ENCODE data around the gene TMEM266. TPM values are rescaled to one million over a fixed set of nuclear protein-coding genes. Genes with fewer than 3 reads are reported as not detected.

TMEM266 gene
- total RNA-seq, 1 donor from 2014 or later = 0.58 TPM

DNA sequence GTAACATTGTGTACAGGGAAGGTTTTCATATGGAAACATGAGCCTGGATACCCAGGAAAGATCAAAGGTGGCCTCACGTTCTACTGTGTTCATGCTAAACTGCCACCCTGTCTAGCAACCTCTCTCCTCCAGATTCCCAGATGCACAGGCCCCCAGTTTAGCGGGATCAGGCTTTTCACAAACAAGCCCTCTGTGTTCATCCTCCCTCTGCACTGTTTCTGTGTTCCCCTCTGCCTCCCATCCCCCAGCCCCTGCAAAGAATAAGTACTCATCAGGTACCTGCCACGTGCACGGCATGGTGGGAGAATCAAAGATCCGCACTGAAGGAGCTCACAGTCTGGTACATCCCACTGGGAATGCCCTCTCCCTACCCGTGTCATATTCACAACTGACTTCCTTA, 46.1 kb downstream of the TMEM266 start:
- Mint-ChIP-seq H3K4me1 (no peaks in the 10 kb centered on the region), H3K9me3 (peaks cover 6% of the 10 kb centered on the region), H3K36me3 (ENCODE audit: low read depth) (no peaks in the 10 kb centered on the region), H3K4me3 (no peak overlapping the region), H3K27me3 (ENCODE audit: low read depth) (peaks cover 9% of the 10 kb centered on the region), H3K27ac (ENCODE audit: unreplicated experiment) (no peak overlapping the region)
- no peak for DNase-seq (ENCODE audit: low read depth, low spot score)
- TF ChIP-seq, protein P1, sequence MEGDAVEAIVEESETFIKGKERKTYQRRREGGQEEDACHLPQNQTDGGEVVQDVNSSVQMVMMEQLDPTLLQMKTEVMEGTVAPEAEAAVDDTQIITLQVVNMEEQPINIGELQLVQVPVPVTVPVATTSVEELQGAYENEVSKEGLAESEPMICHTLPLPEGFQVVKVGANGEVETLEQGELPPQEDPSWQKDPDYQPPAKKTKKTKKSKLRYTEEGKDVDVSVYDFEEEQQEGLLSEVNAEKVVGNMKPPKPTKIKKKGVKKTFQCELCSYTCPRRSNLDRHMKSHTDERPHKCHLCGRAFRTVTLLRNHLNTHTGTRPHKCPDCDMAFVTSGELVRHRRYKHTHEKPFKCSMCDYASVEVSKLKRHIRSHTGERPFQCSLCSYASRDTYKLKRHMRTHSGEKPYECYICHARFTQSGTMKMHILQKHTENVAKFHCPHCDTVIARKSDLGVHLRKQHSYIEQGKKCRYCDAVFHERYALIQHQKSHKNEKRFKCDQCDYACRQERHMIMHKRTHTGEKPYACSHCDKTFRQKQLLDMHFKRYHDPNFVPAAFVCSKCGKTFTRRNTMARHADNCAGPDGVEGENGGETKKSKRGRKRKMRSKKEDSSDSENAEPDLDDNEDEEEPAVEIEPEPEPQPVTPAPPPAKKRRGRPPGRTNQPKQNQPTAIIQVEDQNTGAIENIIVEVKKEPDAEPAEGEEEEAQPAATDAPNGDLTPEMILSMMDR (conservative IDR thresholded peaks at IDR 0.05) = no peak

DNA sequence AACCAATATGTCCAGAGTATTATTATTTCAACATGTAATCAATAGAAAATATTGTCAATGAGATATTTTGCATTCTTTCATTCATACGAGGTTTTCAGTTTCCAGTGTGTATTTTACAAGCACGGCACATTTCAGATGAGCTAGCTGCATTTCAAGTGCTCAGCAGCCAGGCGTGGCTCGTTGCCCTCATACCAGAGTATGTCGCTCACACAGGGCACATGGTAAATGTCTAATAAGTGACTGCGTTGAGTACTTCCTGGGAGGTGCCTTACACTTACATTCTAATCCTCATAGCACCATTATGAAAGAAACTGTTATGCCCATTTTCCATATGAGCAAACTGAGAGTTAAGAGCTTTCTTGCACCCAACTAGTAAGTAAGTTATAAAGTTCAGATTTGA, 47.4 kb downstream of the TMEM266 start:
- no peak overlapping the region for H3K27ac Mint-ChIP-seq (ENCODE audit: unreplicated experiment)
- DNase-seq (ENCODE audit: low read depth, low spot score) = no peak
- H3K4me1 Mint-ChIP-seq = no peaks in the 10 kb centered on the region
- H3K36me3 Mint-ChIP-seq (ENCODE audit: low read depth) = no peaks in the 10 kb centered on the region
- TF ChIP-seq, protein P1 (conservative IDR thresholded peaks at IDR 0.05) = no peak
- peaks cover 6% of the 10 kb centered on the region for H3K9me3 Mint-ChIP-seq
- H3K4me3 Mint-ChIP-seq = no peak overlapping the region
- peaks cover 2% of the 10 kb centered on the region for H3K27me3 Mint-ChIP-seq (ENCODE audit: low read depth)

DNA sequence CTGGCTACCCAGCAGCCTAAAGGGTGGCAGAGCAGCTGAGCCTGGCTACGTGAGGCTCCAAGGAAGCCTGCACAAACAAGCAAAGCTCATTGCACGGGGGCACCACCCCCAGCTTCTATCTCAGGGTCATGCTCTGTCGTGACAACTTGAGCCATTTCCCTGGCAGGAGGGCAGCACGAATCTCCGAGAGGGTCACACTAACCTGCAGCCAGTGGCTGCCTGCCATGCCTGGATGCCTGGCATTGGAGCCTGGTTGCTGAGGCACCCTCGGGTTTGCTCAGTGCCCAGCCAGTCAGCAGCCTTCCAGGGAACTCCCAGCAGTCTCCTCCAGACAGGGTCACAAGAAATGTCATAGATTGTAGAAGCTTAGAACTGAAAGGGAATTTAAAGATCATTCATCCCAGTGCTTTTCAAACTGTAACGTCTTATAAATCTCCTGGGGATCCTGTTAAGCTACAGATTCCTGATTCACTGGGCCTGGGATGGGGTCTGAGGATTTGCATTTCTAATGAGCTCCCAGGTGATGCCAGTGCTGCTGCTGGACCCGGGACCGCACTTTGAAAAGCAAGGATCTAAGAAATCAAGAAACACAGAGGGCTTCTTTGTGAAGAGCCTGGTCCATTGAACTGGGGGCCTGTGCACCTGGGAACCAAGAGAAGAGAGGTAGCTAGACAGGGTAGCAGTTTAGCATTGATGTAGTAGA, 48.4 kb downstream of the TMEM266 start:
- Mint-ChIP-seq H3K4me3 (no peak overlapping the region), H3K9me3 (peaks cover 6% of the 10 kb centered on the region), H3K27ac (ENCODE audit: unreplicated experiment) (no peak overlapping the region), H3K27me3 (ENCODE audit: low read depth) (peaks cover 2% of the 10 kb centered on the region), H3K4me1 (no peaks in the 10 kb centered on the region), H3K36me3 (ENCODE audit: low read depth) (no peaks in the 10 kb centered on the region)
- DNase-seq (ENCODE audit: low read depth, low spot score) = no peak
- TF ChIP-seq, protein P1 (conservative IDR thresholded peaks at IDR 0.05) = no peak

DNA sequence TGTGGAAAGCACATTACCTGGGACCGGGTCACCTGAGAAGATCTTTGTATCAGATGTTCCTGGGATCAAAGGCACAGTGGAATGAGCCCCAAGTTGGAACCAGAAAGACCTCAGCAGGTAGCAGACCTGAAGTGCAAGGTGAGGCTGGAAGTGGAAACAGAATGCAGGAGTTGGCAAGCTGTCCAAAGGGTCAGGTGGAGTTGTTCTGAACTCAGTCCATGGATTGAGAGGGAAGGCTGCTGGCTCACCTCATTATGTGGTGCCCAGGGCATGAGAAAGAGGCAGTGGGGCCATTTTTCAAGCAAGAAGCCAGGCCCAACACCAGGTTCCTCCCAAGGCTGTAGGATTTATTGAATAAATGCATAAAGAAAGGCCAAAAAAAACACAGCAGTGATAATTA, 49.3 kb downstream of the TMEM266 start:
- TF ChIP-seq, protein P1 (conservative IDR thresholded peaks at IDR 0.05) = no peak
- Mint-ChIP-seq H3K36me3 (ENCODE audit: low read depth) (no peaks in the 10 kb centered on the region), H3K4me1 (no peaks in the 10 kb centered on the region), H3K27me3 (ENCODE audit: low read depth) (peaks cover 2% of the 10 kb centered on the region), H3K4me3 (no peak overlapping the region), H3K27ac (ENCODE audit: unreplicated experiment) (no peak overlapping the region), H3K9me3 (peaks cover 6% of the 10 kb centered on the region)
- DNase-seq (ENCODE audit: low read depth, low spot score) = no peak

DNA sequence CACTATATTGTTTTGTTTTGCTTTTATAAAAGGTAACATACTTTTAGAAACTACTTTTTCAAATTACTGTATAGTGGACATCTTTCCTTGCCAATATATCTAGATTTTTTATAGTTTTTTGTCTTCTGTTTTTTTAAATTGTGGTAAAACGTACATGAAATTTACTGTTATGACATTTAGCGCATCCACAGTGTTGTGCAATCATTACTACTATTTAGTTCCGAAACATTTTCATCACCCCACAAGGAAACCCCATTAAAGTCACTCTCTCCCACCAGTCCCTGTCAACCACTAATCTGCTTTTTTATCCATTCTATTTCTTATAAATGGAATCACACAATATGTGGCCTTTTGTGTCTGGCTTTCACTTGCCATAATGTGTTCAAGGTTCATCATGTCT, 54.8 kb downstream of the TMEM266 start:
- no peaks in the 10 kb centered on the region for H3K36me3 Mint-ChIP-seq (ENCODE audit: low read depth)
- TF ChIP-seq, protein P1 (conservative IDR thresholded peaks at IDR 0.05) = no peak
- H3K9me3 Mint-ChIP-seq = peaks cover 6% of the 10 kb centered on the region
- no peak overlapping the region for H3K27ac Mint-ChIP-seq (ENCODE audit: unreplicated experiment)
- DNase-seq (ENCODE audit: low read depth, low spot score) = no peak
- H3K27me3 Mint-ChIP-seq (ENCODE audit: low read depth) = no peaks in the 10 kb centered on the region
- H3K4me1 Mint-ChIP-seq = no peaks in the 10 kb centered on the region
- no peak overlapping the region for H3K4me3 Mint-ChIP-seq

Measured in neural crest cell (in vitro differentiated cells).